ACHN (cell line): ENCODE results near the gene NALCN.

Source experiments
- DNase-seq: peaks from one replicate; pipeline ENCODE4 v3.0.0-alpha.2; 2015
- in situ Hi-C: cut with HindIII; loops from 2 replicates; pipeline ENCODE4 v1.10.0; 2017; ENCODE audit warnings: low sequenced_read_pairs, low pct_ligation_motif_present, low pct_unique_long_range_greater_than_20kb

NALCN gene

GRCh38 chr13:101116341-101116740 is 300.0 kb downstream of the NALCN start:
- in situ Hi-C loops: no loop called here
- DNase-seq: no peak

GRCh38 chr13:101115762-101116171 is 300.5 kb downstream of the NALCN start:
- in situ Hi-C loops: no loop called here
- peak; percentile 4 for DNase-seq

GRCh38 chr13:101111894-101112293 is 304.4 kb downstream of the NALCN start:
- no peak for DNase-seq
- in situ Hi-C loops: no loop called here

- in situ Hi-C loops: no loop called here
Observed at GRCh38 chr13:101109005-101109404, 307.3 kb downstream of the NALCN start.

DNA sequence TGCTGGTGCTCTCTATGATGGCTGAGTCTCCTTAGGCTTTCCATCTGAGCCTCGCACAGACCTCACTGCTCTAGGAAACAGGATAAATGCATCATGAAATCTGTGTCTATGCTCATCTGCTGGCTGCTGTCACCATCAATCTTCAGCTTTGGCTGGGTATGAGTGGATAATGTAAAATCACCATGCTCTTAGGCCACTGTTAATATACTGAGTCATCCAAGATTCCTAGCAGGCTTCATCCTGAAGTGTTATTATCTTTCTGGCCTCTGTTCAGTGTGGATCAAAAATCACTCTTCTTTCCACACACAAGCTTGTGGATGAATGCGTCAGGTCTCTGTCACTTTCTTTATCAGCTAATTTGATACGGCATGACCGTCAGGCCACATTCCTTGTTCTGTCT is 317.4 kb downstream of the NALCN start:
- no peak for DNase-seq
- in situ Hi-C loops: no loop called here

More at GRCh38 chr13:101109005-101109404, 307.3 kb downstream of the NALCN start:
- no peak for DNase-seq

GRCh38 chr13:101092985-101093384 is 323.3 kb downstream of the NALCN start:
- in situ Hi-C loops: no loop called here

DNA sequence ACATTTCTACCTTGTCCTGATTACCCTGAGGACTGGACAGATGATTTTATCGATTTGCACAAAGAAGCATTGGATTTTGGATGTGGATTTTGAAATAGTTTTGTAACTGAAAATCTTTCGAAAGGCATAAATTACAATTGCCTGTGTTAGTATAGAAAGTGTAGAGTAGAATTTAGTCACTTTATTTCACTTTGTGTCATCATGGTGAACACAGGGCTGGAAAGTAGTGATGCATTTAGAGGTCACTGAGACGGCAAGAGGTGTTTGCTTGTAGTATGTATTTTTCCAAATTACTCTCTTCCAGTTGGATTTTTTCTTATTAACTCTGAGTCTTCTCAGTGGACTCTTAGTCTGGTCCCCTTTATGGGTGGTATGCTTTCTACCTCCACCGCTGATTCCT is 326.0 kb downstream of the NALCN start:
- in situ Hi-C loops: no loop called here
- no peak for DNase-seq

More at GRCh38 chr13:101092985-101093384, 323.3 kb downstream of the NALCN start:
- no peak for DNase-seq

DNA sequence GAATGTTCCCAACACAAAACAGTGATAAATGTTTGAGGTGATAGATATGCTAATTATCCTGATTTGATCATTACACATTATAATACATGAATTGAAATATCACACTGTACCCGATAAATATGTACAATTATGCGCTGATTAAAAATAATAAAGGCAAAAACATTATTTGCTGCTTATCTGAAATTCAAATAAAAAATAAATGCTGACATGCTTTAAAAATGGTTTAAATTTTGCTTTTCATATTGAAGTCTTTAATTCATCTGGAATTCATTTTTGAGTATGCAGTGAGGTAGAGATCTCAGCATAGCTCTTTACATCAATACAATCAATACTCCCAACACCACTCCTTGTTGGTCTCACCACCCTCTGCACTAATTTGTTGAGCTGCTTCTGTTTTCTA is 330.8 kb downstream of the NALCN start:
- in situ Hi-C loops: no loop called here
- no peak for DNase-seq

DNA sequence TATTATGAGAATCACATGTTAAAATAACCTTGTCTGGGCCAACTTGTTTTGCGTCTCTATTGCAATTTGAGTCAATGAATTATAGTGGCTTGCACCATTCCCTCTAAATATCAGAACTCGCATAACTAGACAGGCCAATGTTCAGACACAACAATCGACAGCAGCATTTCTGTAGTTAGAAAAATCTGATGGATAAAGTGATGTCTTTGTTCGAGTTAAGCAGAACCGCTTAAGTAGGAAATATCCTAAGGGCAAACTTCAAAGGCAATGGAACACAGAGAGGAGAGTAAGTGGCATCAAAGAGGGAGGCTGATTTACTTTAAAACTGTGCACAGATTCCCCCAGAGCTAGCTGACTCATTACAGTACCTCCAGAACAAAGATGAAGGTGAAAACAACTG is 333.9 kb downstream of the NALCN start:
- in situ Hi-C loops: no loop called here
- no peak for DNase-seq

- in situ Hi-C loops: no loop called here
- DNase-seq: no peak
Observed at GRCh38 chr13:101080616-101081015, 335.7 kb downstream of the NALCN start.

DNA sequence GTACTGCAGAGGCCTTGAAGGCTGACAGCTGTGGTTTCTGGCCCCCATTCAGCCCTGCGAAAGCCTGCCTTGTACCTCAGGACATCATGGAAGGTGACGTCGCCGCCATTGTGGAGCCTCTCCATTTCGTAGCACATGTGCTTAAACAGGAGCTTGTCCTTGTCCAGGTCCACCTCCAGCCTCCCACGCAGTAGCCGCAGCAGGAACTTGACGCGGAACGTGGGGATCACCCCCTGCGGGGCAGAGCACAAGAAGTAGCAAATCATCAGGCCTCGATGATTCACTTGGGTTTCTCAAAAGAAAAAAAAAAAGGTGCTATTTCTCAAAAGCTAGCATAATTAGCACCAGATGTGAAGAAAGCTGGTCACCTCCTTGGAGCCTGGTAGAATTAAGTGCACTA is 351.0 kb downstream of the NALCN start:
- in situ Hi-C loops: no loop called here
- DNase-seq: no peak

GRCh38 chr13:101059793-101060192 is 356.5 kb downstream of the NALCN start:
- DNase-seq: no peak
- in situ Hi-C loops: no loop called here

DNA sequence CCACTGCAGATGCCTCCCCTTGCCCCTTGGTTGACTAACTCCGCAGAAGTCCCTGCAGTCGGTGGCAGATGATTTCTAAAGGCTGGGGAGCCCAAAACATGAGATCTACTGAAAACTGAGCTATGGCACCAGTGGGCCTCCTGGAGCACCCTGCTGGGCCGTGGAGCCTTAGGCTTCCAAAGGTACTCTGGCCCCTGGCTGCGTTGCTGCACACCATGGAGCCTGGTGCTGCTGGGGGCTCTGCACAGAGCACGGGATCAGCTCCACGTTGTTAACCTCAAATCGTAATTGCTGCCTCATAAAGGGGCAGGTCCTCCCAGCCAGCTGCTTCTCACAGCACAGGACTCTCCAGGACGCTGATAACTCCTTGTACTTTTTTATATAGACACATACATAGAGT is 357.5 kb downstream of the NALCN start:
- DNase-seq: no peak
- in situ Hi-C loops: no loop called here

DNA sequence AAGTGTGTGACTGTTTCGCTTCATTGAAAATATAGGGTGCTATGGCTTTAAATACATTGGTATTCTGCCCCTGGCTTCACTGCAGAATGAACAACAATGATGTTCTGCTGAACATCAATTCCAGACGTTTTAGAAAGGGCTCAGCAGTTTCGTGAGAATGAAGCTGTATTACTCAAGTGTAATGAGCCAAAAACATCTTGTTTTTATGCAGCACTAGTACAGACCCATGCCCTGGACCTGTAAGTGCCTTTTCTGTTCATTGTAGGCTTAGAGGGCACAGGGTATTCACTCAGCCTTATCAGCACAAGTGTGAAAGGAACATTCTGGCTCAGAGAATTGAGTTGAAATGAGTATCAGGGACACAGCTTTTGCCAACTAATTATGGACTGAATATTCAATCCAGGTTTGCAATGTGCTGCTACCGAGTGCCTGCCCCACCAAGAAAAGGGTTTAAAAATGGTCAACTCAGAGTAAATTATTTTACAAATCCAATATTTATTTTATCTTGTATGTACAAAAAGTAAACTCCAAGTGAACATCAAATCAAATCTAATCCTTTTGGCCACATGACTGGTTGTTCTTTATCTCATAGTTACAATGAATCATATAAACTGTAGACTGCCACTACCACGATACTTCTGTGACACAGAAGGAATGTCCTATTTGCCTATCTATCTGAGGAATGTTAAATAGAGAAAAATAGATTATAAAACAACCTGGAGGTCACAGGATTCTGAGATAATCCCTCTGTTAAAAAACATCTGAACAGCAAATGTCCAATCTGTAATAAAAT is 362.8 kb downstream of the NALCN start:
- in situ Hi-C loops: no loop called here
- no peak for DNase-seq

DNA sequence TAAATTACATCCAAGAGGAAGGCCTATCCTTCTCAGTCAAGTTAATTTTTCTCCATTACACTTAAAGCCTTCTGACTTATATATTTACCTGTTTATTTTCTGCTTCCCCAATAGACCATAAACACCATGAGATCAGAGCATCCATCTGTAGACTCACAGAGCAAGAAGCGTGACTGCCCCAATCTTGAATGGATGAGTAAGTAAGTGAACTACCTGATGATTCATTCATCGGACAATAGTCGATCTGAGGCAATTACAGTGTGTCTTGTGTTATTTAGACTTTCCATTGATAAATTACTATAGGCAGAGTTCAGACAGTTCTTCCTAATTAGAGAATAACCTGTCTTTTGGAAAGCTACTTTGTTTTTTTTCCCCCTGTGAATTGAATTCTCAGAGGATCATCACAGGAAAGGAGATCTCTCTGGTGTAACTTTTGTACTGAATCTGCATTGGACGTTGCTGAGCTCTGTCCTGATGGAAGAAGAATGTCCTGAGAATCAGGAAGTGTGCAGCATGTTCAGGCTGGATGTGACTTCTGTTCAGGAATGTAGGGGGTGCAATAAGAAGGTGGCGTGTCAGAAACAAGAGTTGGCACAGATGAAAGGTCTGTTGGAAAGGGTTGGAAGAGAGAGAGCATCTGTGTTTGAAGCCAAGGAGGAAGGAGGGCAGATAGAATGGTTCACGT is 367.0 kb downstream of the NALCN start:
- in situ Hi-C loops: no loop called here
- DNase-seq: peak; percentile 48

GRCh38 chr13:101036546-101036945 is 379.8 kb downstream of the NALCN start:
- DNase-seq: no peak

DNA sequence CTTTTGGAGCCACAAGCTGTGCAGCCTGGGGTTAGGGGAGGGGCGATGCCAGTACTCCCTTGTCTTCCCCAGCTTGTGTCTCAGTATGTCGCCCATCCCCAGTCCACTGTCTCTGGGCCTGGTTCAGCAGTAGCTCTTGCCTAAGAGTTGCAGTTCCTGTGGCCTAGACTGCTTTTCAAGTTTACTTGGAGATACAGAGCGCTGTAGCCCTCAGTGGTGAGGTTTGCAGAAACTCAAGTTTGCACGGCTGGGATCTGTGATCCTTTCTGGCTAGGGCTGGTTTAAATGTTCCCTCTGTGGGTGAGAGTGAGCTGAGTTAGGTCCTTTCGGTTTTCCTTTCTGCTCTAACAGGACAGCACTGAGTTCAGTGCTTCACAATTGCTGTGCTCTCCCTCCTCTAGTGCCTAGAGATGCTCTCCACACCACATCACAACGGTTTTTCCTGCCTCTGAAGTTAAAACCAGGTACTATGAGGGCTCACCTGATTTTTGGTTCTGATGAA is 381.1 kb downstream of the NALCN start:
- no peak for DNase-seq
- in situ Hi-C loops: no loop called here

More at GRCh38 chr13:101036546-101036945, 379.8 kb downstream of the NALCN start:
- in situ Hi-C loops: no loop called here

GRCh38 chr13:101026736-101027398 is 389.4 kb downstream of the NALCN start:
- in situ Hi-C loops: no loop called here
- no peak for DNase-seq

DNA sequence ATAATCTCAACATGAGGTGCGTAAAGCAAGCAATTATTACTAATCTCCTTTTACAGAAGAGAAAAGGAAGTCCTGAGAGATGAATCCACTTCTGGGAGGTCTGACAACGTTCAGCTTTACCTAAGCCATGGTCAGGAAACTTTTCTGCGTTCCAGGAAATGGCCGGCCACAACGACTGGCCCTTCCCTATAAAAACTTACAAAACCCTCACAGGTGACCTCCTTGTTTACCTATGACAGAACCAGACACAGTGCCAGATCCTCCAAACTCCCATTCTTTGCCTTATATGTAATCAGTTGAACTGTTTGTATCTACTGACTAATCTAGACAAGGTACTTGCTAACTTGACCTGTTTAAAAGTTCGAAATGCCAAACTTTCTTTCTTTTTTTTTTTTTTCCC is 390.0 kb downstream of the NALCN start:
- DNase-seq: no peak
- in situ Hi-C loops: no loop called here
